Stomach (tissue), 9 donors: ENCODE results near the gene TSKU. TPM values are rescaled to one million over a fixed set of nuclear protein-coding genes. Genes with fewer than 3 reads are reported as not detected.
A peak's percentile ranks its signal among the peaks of the same experiment; 100 is the strongest.

Experiments used
- DNase-seq, 2 donors: peaks; one replicate each; pipeline versions ENCODE4 v3.0.0 to v3.0.0-alpha.2; 2013 to 2019
- H3K27ac ChIP-seq, 5 donors: fragments of 200-600 bp in 4 of 5; sonication (generic) in 4 of 5; one replicate each; pipeline ENCODE4 v1.5.1; 2013 to 2019; ENCODE audit warnings: mild to moderate bottlenecking in 1 of 5, moderate library complexity in 1 of 5
- H3K27me3 ChIP-seq, 3 donors: fragments of 200-600 bp; sonication (generic); one replicate each; pipeline ENCODE4 v1.5.1; 2017 to 2019; ENCODE audit warnings: mixed run types in 1 of 3
- H3K36me3 ChIP-seq, 4 donors: fragments of 200-600 bp; sonication (generic); 1 replicate in 3 of 4; 2 replicates in 1 of 4; pipeline ENCODE4 v1.5.1; 2016 to 2019
- H3K4me1 ChIP-seq, 4 donors: fragments of 200-600 bp; sonication (generic); one replicate each; pipeline ENCODE4 v1.5.1; 2016 to 2019
- H3K4me3 ChIP-seq, 4 donors: fragments of 200-600 bp; sonication (generic) in 3 of 4; one replicate each; pipeline ENCODE4 v1.5.1; 2016 to 2019; ENCODE audit warnings: mild to moderate bottlenecking in 1 of 4
- H3K9me3 ChIP-seq, 4 donors: fragments of 200-600 bp; sonication (generic); one replicate each; pipeline ENCODE4 v1.5.1; 2016 to 2019
- EP300 ChIP-seq: sonication (generic); formaldehyde crosslinking; IDR thresholded peaks from one replicate; pipeline ENCODE4 v1.6.1; 2017; ENCODE audit warnings: antibody characterized with exemption
- POLR2A ChIP-seq, 4 donors: fragments of 450-650 bp; IDR thresholded peaks; one replicate each; pipeline ENCODE4 v1.6.1; 2016; ENCODE audit warnings: antibody characterized with exemption in 4 of 4, control low read depth in 2 of 4, mild to moderate bottlenecking in 1 of 4, moderate library complexity in 1 of 4
- POLR2AphosphoS5 ChIP-seq, 3 donors: sonication (generic); formaldehyde crosslinking; IDR thresholded peaks; one replicate each; pipeline ENCODE4 v1.6.1; 2016; ENCODE audit warnings: antibody characterized with exemption in 3 of 3
- whole genome bisulfite sequencing, 5 donors: extraction: QIAGEN DNeasy Blood & Tissue Kit in 3 of 5; methylation state at CpG; one replicate each; pipeline versions ENCODE4 v1.1.5 to v1.1.7; 2013 to 2018; 5-methylcytosine and 5-hydroxymethylcytosine counted together
- intact Hi-C: fragments of 100-400 bp; cut with DNase I; formaldehyde crosslinking; loops from one replicate; pipeline ENCODE4 v1.15.1; 2023; ENCODE audit warnings: low total_unique reads
- polyA plus RNA-seq, 3 donors: library from polyadenylated mRNA; stranded (reverse); fragments of 200-250 nt; gene quantifications; one replicate each; pipeline ENCODE4 v1.2.3, GENCODE V29; 2013
- total RNA-seq, 5 donors: library from RNA; depleted of rRNA; stranded (reverse); fragments of >200 nt; gene quantifications; one replicate each; pipeline versions ENCODE4 v1.1.0 to v1.2.3, GENCODE V29; 2014 to 2016
- TF ChIP-seq, protein P1 (sequence below), 7 experiments: fragments of 450-650 bp in 4 of 7; fragments of 200-600 bp in 3 of 7; sonication (generic) in 3 of 7; IDR thresholded peaks; one replicate each; pipeline ENCODE4 v1.5.1; 2016 to 2019; ENCODE audit warnings: antibody characterized with exemption in 7 of 7, control low read depth in 2 of 7, mild to moderate bottlenecking in 1 of 7
- donor health status: healthy with polysubstance abuse.
- donor health status: Bipolar disorder and iron deficiency.
- donor health status: healthy.

TSKU gene
- total and polyA plus RNA-seq, 8 donors: 11.1 to 114 (median 19.7) TPM

DNA sequence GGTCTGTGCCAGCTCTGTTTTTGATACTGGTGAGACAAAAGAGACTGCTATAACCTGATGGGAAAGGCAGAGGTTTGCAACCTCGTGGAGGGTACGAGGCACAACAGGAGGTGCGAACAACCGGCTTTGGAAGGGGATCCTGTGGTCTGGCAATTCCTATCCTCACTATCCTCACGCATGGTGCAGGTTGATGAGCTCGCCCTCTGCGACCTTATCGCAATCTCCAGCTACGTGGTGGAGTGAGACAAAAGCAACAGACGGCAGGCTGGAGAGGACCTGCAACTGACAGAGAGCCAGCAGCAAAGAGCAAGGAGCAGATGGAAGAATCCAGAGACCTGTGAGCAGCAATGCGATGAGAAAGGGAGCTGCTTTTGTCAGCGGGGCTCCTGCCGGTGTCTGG lies 47.3 kb upstream of the TSKU start:
- Histone ChIP-seq H3K36me3 (no peaks in the 10 kb centered on the region), H3K9me3 (no peaks in the 10 kb centered on the region), H3K4me3 (no peak overlapping the region), H3K4me1 (peaks cover 0 to 31% (median 8%) of the 10 kb centered on the region in 4 donors), H3K27ac (no peak overlapping the region), H3K27me3 (no peaks in the 10 kb centered on the region)
- intact Hi-C loops: loop anchor here (5.0 kb wide), 1 partner anchor 61 kb away; no protein-coding TSS in a partner anchor
- TF ChIP-seq, protein P1, sequence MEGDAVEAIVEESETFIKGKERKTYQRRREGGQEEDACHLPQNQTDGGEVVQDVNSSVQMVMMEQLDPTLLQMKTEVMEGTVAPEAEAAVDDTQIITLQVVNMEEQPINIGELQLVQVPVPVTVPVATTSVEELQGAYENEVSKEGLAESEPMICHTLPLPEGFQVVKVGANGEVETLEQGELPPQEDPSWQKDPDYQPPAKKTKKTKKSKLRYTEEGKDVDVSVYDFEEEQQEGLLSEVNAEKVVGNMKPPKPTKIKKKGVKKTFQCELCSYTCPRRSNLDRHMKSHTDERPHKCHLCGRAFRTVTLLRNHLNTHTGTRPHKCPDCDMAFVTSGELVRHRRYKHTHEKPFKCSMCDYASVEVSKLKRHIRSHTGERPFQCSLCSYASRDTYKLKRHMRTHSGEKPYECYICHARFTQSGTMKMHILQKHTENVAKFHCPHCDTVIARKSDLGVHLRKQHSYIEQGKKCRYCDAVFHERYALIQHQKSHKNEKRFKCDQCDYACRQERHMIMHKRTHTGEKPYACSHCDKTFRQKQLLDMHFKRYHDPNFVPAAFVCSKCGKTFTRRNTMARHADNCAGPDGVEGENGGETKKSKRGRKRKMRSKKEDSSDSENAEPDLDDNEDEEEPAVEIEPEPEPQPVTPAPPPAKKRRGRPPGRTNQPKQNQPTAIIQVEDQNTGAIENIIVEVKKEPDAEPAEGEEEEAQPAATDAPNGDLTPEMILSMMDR (IDR thresholded peaks at IDR 0.05): no peak
- 91 to 95% (median 94%) methylated on average over 13 of the region's 13 CpGs for WGBS, 5 donors
- DNase-seq: no peak

DNA sequence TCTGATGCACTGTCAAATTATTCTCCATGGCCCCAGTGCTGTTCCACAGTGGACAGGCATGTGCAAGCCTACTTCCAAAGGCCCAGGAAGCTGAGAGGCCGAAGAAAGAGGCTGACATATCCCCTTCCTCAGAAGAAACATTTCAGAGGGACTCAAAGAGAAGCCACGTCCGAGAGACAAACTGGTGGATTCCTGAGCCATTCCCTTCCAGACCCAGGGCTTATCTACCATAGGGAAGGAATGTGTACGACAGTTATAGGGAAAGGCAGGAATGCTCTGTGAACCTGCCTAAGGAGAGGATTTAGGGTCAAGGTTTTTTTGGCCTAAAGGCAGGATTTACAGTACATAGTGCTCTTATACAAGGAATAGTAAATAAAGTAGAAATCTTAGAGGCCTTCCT lies 46.9 kb upstream of the TSKU start:
- intact Hi-C loops: loop anchor here (5.0 kb wide), 1 partner anchor 61 kb away; no protein-coding TSS in a partner anchor
- no peaks in the 10 kb centered on the region for H3K9me3 ChIP-seq
- H3K4me1 ChIP-seq: peaks cover 0 to 31% (median 8%) of the 10 kb centered on the region in 4 donors
- no peak for DNase-seq
- H3K27ac ChIP-seq: no peak overlapping the region
- TF ChIP-seq POLR2AphosphoS5 (IDR thresholded peaks at IDR 0.05) (no peak), POLR2A (IDR thresholded peaks at IDR 0.05) (no peak), EP300 (no peak)
- TF ChIP-seq, protein P1 (IDR thresholded peaks at IDR 0.05): no peak
- WGBS, 5 donors: 89 to 93% (median 92%) methylated on average over 4 of the region's 4 CpGs
- H3K4me3 ChIP-seq: no peak overlapping the region
- no peaks in the 10 kb centered on the region for H3K36me3 ChIP-seq
- no peaks in the 10 kb centered on the region for H3K27me3 ChIP-seq

DNA sequence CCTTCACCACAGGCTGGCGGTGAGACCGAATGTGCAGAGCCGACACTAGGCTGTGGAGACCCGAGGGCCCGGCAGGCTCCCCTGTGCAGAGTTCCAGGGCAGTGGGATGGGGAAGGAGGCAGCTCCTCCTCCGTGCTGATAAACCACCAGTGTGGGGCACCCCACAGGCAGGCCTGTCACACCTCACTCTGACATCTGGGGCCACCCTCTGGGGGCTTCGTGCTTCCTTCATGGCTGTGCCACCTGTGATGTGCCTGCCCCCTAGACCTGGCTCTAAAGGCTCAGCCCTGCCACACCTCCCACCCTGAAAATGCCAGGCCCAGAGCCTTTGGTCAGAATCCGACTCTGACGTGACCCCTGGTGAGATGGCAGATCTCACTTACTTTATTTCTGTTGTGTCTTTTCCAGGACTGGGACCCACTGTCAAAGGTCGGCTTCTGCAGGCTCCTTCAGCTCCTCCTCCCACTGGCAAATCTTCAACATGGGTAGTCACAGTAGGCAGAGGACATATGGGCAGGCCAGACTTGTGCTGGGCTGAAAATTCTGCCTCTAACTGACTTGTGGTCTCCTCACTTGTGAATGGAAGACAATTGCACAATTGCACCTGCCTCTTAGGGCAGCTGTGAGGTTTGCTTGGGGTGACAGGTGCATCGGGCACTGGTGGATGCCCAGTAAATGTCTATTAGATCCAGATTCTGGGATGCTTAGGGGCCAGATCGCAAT lies 46.2 kb upstream of the TSKU start:
- Histone ChIP-seq H3K9me3 (no peaks in the 10 kb centered on the region), H3K27ac (no peak overlapping the region), H3K27me3 (no peaks in the 10 kb centered on the region), H3K36me3 (no peaks in the 10 kb centered on the region), H3K4me1 (peaks cover 0 to 31% (median 8%) of the 10 kb centered on the region in 4 donors), H3K4me3 (no peak overlapping the region)
- intact Hi-C loops: loop anchor here (5.0 kb wide), 1 partner anchor 60 kb away; no protein-coding TSS in a partner anchor
- WGBS, 5 donors: 83 to 93% (median 89%) methylated on average over 9 to 12 of the region's 12 CpGs
- no peak for DNase-seq
- TF ChIP-seq, protein P1 (IDR thresholded peaks at IDR 0.05): no peak
- TF ChIP-seq POLR2AphosphoS5 (IDR thresholded peaks at IDR 0.05) (no peak), EP300 (no peak), POLR2A (IDR thresholded peaks at IDR 0.05) (no peak)

DNA sequence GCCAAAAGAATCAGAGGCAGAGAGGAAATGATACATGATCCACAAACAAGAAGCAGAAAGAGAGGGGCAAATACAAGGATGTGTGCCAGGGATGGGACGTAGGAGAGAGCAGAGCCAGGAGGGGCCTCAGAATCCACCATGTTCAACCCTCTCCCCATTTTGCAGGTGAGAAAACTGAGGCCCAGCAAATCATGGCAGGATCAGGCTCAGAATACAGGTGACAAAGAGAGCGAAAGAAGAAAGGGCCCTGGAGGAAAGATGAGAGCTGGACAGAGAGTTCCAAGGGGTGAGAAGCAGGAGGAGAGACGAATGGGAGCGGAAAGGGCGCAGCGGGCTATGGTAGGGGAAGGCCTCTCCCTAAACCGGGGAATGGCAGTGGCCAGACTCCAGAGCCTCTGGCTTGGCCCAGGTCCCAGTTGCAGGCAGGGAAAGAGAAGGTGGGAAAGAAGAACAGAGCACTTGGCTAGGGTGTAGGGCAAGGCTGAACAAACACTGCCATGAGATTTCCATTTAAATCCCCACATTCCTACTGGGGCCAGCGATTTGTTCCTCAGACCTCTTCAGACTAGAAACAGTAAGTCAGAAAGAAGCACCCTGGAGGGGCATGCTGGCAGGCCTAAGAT lies 44.4 kb upstream of the TSKU start:
- intact Hi-C loops: loop anchor here (5.0 kb wide), 1 partner anchor 59 kb away; no protein-coding TSS in a partner anchor
- WGBS, 5 donors: 40 to 60% (median 55%) methylated on average over 8 of the region's 8 CpGs
- H3K27ac ChIP-seq: peak overlapping the region in 1 of 5 donors; percentile 42
- DNase-seq: peak in 1 of 2 donors; percentile 76
- no peaks in the 10 kb centered on the region for H3K9me3 ChIP-seq
- no peaks in the 10 kb centered on the region for H3K36me3 ChIP-seq
- no peak overlapping the region for H3K4me3 ChIP-seq
- H3K4me1 ChIP-seq: peaks cover 0 to 31% (median 8%) of the 10 kb centered on the region in 4 donors
- H3K27me3 ChIP-seq: no peaks in the 10 kb centered on the region
- TF ChIP-seq EP300 (no peak), POLR2A (IDR thresholded peaks at IDR 0.05) (no peak), POLR2AphosphoS5 (IDR thresholded peaks at IDR 0.05) (no peak)
- TF ChIP-seq, protein P1 (IDR thresholded peaks at IDR 0.05): no peak
